ENCODE results near the gene ZNF30. TPM values are rescaled to one million over a fixed set of nuclear protein-coding genes. Genes with fewer than 3 reads are reported as not detected.

Gene ZNF30
- total RNA-seq, 2 experiments from 2014 or later = 5.7 to 6.2 TPM

DNA sequence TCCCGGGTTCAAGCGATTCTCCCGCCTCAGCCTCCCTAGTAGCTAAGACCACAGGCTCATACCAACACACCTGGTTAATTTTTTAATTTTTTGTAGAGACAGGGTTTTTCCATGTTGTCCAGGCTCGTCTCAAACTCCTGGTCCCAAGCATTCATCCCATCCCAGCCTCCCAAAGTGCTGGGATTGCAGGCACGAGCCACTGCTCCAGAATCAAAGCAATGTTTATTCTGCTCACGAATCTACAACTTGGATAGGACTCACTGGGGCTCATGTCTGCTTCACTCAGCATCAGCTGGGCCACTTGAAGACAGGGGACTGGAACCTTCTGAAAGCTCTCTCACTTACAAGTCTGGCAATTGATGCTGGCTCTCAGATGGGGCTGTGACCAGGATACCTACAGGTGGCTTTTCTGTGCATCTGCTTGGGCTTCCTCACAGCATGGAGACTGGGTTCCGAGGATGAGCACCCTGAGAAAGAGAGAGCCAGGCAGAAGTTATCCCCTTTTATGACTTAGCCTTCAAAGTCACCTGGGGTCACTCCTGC lies 45.5 kb downstream of the ZNF30 start:
- no peak overlapping the region for H3K4me3 Mint-ChIP-seq
- ChIA-PET POLR2A (interaction anchor here (3.5 kb wide), 1 partner anchor 28 kb away, joined by 14 read pairs; the partner anchor contains the start of gene GRAMD1A), CTCF (interaction anchor here (0.7 to 6.4 kb wide), 20 partner anchors 9 to 299 kb away, joined by 3 to 124 read pairs (median 4); partner anchors contain the start of genes GRAMD1A and ZNF30)
- ATAC-seq (no peak), DNase-seq (no peak)
- peaks cover 36% of the 10 kb centered on the region for H3K4me1 Mint-ChIP-seq
- H3K9me3 Mint-ChIP-seq (ENCODE audit: low read depth) = peaks cover 28% of the 10 kb centered on the region
- H3K36me3 Mint-ChIP-seq (ENCODE audit: low read depth) = peaks cover 3% of the 10 kb centered on the region
- intact Hi-C loops (cut with DNase I, micrococcal nuclease) = loop anchor here (2.0 to 5.0 kb wide), 3 partner anchors 17 to 295 kb away; partner anchors contain the start of genes FXYD7 (in 1 of the 2), SCGB2B2 (in 1 of the 2) and ZNF302 (in 1 of the 2)
- H3K27me3 Mint-ChIP-seq = no peaks in the 10 kb centered on the region
- H3K27ac Mint-ChIP-seq = no peak overlapping the region

DNA sequence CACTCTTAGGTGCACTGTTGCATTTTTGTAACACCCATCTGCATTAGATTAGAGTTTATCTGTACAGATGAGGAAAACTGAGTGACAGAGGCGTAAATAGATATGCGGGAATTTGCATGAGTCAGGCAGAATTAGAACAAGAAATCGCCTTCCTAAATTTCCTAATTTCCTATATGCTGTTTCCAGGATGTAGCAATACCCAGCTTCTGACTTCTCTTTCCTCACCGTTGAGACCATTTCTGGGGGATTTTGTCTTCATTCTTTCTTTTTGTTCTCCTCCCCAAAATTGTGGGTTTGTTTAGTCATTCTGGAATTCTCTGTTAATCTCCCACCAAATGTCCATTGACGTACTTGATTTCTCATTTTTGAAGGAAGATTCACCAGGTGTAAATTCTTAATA lies 47.9 kb downstream of the ZNF30 start:
- ATAC-seq (no peak), DNase-seq (no peak)
- ChIA-PET CTCF (interaction anchor here (0.8 to 6.4 kb wide), 4 partner anchors 26 to 1837 kb away, joined by 3 to 124 read pairs (median 15); partner anchors contain the start of gene GRAMD1A), POLR2A (interaction anchor here (3.5 kb wide), 1 partner anchor 25 kb away, joined by 14 read pairs; the partner anchor contains the start of gene GRAMD1A)
- Mint-ChIP-seq H3K4me3 (no peak overlapping the region), H3K9me3 (ENCODE audit: low read depth) (peaks cover 12% of the 10 kb centered on the region), H3K36me3 (ENCODE audit: low read depth) (peaks cover 3% of the 10 kb centered on the region), H3K27me3 (no peaks in the 10 kb centered on the region), H3K27ac (peak overlapping the region; percentile 16), H3K4me1 (peaks cover 36% of the 10 kb centered on the region)
- intact Hi-C loops (cut with DNase I, micrococcal nuclease) = loop anchor here in 1 of 2 experiments (5.0 kb wide), 2 partner anchors 168 to 297 kb away; partner anchors contain the start of genes FXYD7, SCGB2B2 and ZNF302

DNA sequence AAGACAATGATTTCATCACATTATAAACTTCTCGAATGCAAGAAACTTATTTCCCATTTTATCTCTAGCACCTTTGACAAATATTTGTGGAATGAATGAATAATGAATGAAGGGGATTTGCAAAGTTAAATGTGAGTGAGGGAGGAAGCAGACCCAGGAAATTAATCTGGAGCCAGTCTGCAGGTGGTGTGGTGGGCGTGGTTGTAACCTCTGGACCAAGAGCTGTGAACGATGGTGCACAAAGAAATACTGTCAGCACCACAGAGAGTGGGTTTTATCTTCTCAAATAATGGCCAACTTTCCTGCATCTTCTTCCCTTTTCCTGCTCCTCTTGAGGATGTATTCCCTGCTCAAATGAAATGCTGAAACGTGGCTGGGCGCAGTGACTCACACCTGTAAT lies 48.4 kb downstream of the ZNF30 start:
- intact Hi-C loops (cut with DNase I, micrococcal nuclease) = no loop called here
- Mint-ChIP-seq H3K27ac (peak overlapping the region; percentile 16), H3K4me3 (no peak overlapping the region), H3K36me3 (ENCODE audit: low read depth) (peaks cover 3% of the 10 kb centered on the region), H3K27me3 (no peaks in the 10 kb centered on the region), H3K9me3 (ENCODE audit: low read depth) (peaks cover 8% of the 10 kb centered on the region), H3K4me1 (peaks cover 36% of the 10 kb centered on the region)
- no peak for ATAC-seq
- POLR2A ChIA-PET = interaction anchor here (3.5 kb wide), 1 partner anchor 25 kb away, joined by 14 read pairs; the partner anchor contains the start of gene GRAMD1A
- CTCF ChIA-PET = interaction anchor here (0.8 to 6.4 kb wide), 3 partner anchors 25 to 1838 kb away, joined by 3 to 124 read pairs (median 26); partner anchors contain the start of gene GRAMD1A
- DNase-seq = no peak

DNA sequence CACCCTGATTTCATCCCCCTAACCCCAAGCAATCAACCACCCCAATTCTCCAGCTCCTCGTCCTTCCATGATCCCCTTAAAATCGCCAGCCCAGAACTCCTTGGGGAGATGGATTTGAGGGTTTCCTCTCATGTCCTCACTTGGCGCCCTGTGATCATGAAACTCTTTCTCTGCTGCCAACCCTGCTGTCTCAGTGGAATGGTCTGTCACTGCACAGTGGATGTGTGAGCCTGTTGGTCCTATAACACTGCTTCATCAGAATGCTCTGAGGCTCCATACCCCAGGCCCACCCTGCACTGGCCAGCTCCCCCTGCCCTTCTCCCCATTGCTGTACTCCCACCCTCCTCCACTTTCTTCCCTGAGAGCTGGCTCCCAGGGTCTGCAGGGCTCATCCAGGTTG lies 49.9 kb downstream of the ZNF30 start:
- Mint-ChIP-seq H3K4me1 (peaks cover 36% of the 10 kb centered on the region), H3K9me3 (ENCODE audit: low read depth) (peaks cover 8% of the 10 kb centered on the region), H3K4me3 (no peak overlapping the region), H3K36me3 (ENCODE audit: low read depth) (peaks cover 3% of the 10 kb centered on the region), H3K27ac (peak overlapping the region; percentile 47), H3K27me3 (no peaks in the 10 kb centered on the region)
- ATAC-seq (no peak), DNase-seq (no peak)
- ChIA-PET CTCF (interaction anchor here (0.6 to 6.4 kb wide), 3 partner anchors 34 to 166 kb away, joined by 3 to 124 read pairs (median 3); no protein-coding TSS in a partner anchor), POLR2A (no interaction called here)
- intact Hi-C loops (cut with DNase I, micrococcal nuclease) = no loop called here

DNA sequence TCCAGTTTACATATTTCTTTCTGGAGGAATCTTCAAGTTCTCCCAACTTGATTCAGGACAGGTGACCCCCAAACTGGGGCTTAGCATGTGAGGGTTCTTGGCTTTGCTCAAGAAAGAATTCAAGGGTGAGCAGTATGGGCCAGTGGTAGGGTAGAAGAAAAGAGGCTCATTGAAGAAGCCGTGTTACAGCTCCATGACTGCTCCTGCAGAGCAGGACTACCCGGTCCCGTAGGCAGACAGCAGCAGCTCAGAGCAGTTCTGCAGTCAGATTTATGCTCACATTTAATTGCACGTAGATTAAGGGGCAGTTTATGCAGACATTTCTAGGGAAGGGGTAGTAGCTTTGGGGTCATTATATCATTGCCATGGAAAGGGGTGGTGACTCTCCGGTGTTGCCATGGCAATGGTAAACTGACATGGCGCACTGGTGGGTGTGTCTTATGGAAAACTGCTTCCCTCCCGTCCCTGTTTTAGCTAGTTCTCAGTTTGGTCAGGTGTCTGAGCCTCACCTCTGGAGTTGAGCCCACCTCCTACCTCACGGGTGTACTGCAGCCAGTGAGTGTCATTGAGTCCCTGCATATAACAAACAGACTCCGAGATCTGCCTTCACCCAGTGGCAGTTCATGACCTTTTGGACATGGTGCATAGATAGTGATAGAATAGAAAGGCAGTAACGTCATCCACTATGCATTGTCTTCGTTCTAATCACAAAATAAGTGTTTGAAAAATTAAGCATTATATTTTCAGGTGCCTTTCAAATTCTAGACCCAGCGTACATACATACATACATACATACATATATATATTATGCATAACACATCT lies 53.3 kb downstream of the ZNF30 start:
- H3K4me1 Mint-ChIP-seq = peaks cover 11% of the 10 kb centered on the region
- no peaks in the 10 kb centered on the region for H3K27me3 Mint-ChIP-seq
- DNase-seq = no peak
- peaks cover 8% of the 10 kb centered on the region for H3K9me3 Mint-ChIP-seq (ENCODE audit: low read depth)
- no peak overlapping the region for H3K4me3 Mint-ChIP-seq
- peaks cover 3% of the 10 kb centered on the region for H3K36me3 Mint-ChIP-seq (ENCODE audit: low read depth)
- ATAC-seq = no peak
- CTCF ChIA-PET = interaction anchor here (1.8 kb wide), 1 partner anchor 32 kb away, joined by 4 read pairs; no protein-coding TSS in a partner anchor
- POLR2A ChIA-PET = no interaction called here
- intact Hi-C loops (cut with DNase I, micrococcal nuclease) = no loop called here
- H3K27ac Mint-ChIP-seq = no peak overlapping the region

DNA sequence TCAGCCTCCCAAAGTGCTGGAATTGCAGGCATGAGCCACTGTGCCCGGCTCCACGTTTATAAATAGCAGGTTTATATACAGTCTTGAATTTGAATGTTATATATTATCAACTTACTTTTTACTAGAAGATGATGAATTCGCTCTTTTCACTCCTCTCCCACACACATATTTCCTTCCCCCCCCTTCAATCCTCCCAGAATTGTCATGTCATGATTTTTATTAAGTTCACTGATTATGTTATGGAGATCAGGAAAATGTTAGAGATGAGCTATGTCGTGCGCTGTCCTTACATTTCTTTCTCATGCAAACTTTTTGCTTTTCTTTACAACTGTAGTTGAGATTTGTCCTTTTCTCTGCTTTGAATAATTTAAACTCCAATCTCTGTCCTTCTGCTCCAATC lies 55.6 kb downstream of the ZNF30 start:
- CTCF ChIA-PET = interaction anchor here (1.0 to 2.0 kb wide), 3 partner anchors 8 to 31 kb away, joined by 4 to 6 read pairs (median 4); no protein-coding TSS in a partner anchor

DNA sequence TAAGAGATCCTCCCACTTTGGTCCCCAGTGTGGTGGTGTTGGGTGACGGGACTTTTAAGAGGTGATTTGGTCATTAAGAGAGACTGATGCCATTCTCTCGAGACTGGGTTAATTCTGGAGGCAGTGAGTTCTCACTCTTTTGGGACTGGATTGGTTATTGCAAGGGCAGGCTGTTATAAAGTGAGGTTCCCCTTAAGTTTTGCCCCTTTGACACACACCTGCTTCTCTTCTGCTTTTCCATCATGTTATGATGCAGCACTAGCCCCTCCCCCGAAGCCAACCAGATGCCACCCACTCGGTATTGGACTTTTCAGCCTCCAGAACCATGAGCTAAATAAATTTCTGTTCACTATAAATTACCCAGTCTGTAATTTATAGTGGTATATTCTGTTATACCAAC lies 57.1 kb downstream of the ZNF30 start:
- ATAC-seq (no peak), DNase-seq (no peak)
- ChIA-PET CTCF (interaction anchor here (0.8 to 2.0 kb wide), 5 partner anchors 12 to 61 kb away, joined by 3 to 4 read pairs (median 3); no protein-coding TSS in a partner anchor), POLR2A (no interaction called here)
- Mint-ChIP-seq H3K36me3 (ENCODE audit: low read depth) (peaks cover 3% of the 10 kb centered on the region), H3K4me3 (no peak overlapping the region), H3K27me3 (no peaks in the 10 kb centered on the region), H3K9me3 (ENCODE audit: low read depth) (no peaks in the 10 kb centered on the region), H3K4me1 (peaks cover 23% of the 10 kb centered on the region), H3K27ac (no peak overlapping the region)
- intact Hi-C loops (cut with DNase I, micrococcal nuclease) = loop anchor here in 1 of 2 experiments (2.0 kb wide), 1 partner anchor 15 kb away; no protein-coding TSS in a partner anchor

More for the DNA sequence above, 55.6 kb downstream of the ZNF30 start:
- no peak overlapping the region for H3K4me3 Mint-ChIP-seq
- POLR2A ChIA-PET = no interaction called here
- ATAC-seq (no peak), DNase-seq (no peak)
- peaks cover 3% of the 10 kb centered on the region for H3K36me3 Mint-ChIP-seq (ENCODE audit: low read depth)
- H3K27ac Mint-ChIP-seq = no peak overlapping the region
- H3K9me3 Mint-ChIP-seq (ENCODE audit: low read depth) = no peaks in the 10 kb centered on the region
- H3K27me3 Mint-ChIP-seq = no peaks in the 10 kb centered on the region
- intact Hi-C loops (cut with DNase I, micrococcal nuclease) = no loop called here
- peaks cover 13% of the 10 kb centered on the region for H3K4me1 Mint-ChIP-seq

DNA sequence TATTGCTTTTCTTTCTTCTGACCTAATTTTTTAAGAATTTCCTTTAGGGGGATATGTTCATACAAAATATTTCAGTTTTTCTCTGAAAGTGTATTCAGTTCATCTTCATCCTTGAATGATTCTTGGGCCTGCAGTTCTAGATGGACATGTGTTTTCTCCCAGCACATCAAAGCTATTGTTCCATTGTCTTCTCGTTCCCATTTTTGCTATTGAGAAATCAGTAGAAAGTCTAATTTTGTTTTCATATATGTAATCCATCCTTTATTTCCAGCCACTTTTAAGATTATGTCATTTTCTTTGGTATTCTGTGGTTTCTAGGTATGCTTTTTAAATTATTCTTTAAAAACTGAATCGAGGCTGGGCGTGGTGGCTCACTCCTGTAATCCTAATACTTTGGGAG lies 57.6 kb downstream of the ZNF30 start:
- Mint-ChIP-seq H3K27ac (no peak overlapping the region), H3K27me3 (no peaks in the 10 kb centered on the region), H3K9me3 (ENCODE audit: low read depth) (no peaks in the 10 kb centered on the region), H3K4me3 (no peak overlapping the region), H3K36me3 (ENCODE audit: low read depth) (peaks cover 3% of the 10 kb centered on the region), H3K4me1 (peaks cover 28% of the 10 kb centered on the region)
- DNase-seq (no peak), ATAC-seq (no peak)
- intact Hi-C loops (cut with DNase I, micrococcal nuclease) = loop anchor here in 1 of 2 experiments (2.0 kb wide), 1 partner anchor 15 kb away; no protein-coding TSS in a partner anchor
- ChIA-PET POLR2A (no interaction called here), CTCF (interaction anchor here (0.6 to 1.1 kb wide), 5 partner anchors 12 to 251 kb away, joined by 3 read pairs; no protein-coding TSS in a partner anchor)

DNA sequence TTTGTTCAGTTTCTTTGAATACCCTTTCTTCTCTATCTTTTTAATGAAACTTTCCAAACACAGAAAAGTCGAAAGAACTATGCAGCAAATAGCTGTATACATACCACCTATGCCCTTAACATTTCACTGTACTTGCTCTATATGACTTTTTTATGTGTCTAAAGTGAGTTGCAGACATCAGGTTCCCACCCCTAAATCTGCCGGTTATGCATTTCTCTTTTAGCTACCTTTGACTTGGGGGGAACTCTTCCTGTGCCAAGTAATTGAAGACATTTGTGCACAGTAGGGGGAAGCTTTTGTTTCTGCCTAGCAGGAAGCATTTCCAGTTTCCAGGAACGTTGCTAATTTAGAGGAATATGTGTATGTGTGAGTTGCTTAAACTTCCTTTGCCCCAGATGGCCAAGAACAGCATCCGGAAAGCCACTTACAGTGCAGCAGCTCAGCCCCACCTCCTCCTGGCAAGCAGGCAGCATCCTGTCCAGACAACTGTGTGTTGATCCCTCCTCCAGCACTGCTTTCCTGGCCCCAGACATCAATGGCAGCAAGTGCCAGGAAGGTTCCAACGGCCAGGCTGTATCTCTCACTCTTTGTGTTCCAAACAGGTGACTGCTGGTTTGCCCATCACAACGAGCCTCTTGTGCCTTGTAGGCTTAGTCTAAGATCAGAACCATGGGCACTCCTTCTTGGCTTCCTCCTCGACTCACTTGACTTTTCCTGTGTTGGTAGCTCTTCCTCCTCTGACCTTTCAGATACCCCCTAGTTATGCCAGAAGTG lies 58.7 kb downstream of the ZNF30 start:
- Mint-ChIP-seq H3K36me3 (ENCODE audit: low read depth) (peaks cover 3% of the 10 kb centered on the region), H3K4me3 (peak overlapping the region; percentile 48), H3K4me1 (peaks cover 38% of the 10 kb centered on the region), H3K27ac (peak overlapping the region; percentile 86), H3K27me3 (no peaks in the 10 kb centered on the region), H3K9me3 (ENCODE audit: low read depth) (no peaks in the 10 kb centered on the region)
- ChIA-PET CTCF (interaction anchor here (0.7 to 1.6 kb wide), 9 partner anchors 10 to 58 kb away, joined by 3 to 6 read pairs (median 4); partner anchors contain the start of gene ZNF30), POLR2A (no interaction called here)
- intact Hi-C loops (cut with DNase I, micrococcal nuclease) = loop anchor here (2.0 to 5.0 kb wide), 2 partner anchors 13 to 553 kb away; no protein-coding TSS in a partner anchor
- ATAC-seq (peak; percentile 52), DNase-seq (peak; percentile 55)

DNA sequence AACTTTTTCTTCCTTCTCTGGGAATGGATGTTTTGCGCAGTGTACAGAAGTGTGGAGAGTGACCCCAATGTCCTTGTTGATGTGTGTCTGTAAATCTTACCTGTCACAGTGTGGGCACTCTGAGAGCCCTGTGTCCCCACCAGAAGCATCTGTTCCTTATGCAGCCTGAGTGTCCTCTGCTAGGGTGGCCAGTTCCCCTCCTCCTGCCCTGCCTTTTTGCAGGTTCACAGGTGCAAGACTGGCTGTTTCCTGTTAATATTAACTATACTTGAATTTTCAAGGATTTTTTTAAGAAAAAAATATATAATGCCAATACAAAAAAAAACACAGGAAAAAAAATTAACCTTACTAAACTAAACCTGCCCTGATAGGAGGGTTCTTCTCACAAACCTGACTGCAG lies 61.4 kb downstream of the ZNF30 start:
- ChIA-PET POLR2A (interaction anchor here (0.7 to 1.9 kb wide), 2 partner anchors 13 to 52 kb away, joined by 8 to 10 read pairs; no protein-coding TSS in a partner anchor), CTCF (interaction anchor here (1.1 kb wide), 1 partner anchor 17 kb away, joined by 3 read pairs; no protein-coding TSS in a partner anchor)
- DNase-seq (no peak), ATAC-seq (no peak)
- peak overlapping the region; percentile 11 for H3K27ac Mint-ChIP-seq
- peaks cover 62% of the 10 kb centered on the region for H3K4me1 Mint-ChIP-seq
- intact Hi-C loops (cut with DNase I, micrococcal nuclease) = loop anchor here (2.0 to 5.0 kb wide), 2 partner anchors 15 to 556 kb away; no protein-coding TSS in a partner anchor
- no peaks in the 10 kb centered on the region for H3K27me3 Mint-ChIP-seq
- H3K4me3 Mint-ChIP-seq = no peak overlapping the region
- H3K36me3 Mint-ChIP-seq (ENCODE audit: low read depth) = peaks cover 3% of the 10 kb centered on the region
- peaks cover 3% of the 10 kb centered on the region for H3K9me3 Mint-ChIP-seq (ENCODE audit: low read depth)

Measured in activated CD4-positive, alpha-beta T cell treated with anti-CD3 and anti-CD28 coated beads for 36 hours (primary cell).